DMS79 (cell line): Measurements from ENCODE around the gene ZFP36.
A peak's percentile ranks its signal among the peaks of the same experiment; 100 is the strongest.

Experiments used
- DNase-seq: peaks from one replicate; lab custom pipeline; 2025; lab: John Stamatoyannopoulos, UW

The ZFP36 gene

DNA sequence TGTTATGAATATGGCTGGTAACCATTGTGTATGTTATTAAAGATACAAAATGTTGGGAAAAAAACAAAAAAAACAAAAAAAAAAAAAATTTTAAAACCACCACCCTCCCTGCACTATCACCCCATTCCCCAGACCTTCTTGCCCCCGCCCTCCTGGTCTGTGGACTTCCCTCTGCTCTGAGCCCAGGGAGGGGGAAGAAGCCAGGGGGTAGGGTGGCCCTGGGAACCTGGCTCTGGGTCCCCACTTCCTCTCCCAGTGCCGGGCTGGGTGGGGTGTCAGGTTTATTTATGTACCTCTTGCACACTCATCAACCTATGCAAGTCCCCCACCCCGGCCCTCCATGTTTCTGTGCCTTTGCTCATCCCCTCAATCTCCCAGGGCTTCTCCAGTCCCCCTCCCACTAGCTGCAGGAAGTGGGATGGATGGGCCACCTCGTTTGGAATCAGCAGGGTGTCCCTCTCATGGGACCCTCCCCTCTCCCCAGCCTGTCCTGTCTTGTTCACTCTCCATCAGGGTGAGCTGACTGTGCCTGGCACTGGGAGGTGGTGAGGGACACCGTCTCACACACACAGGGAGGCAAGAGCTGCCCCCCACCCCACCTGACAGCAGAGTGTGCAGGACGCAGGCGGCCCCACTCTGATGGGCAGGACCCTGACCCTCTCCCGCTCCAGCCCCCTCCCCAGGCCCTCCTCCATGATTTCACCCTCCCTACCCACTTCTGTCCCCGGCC lies 21.6 kb upstream of the ZFP36 start:
- DNase-seq = no peak

DNA sequence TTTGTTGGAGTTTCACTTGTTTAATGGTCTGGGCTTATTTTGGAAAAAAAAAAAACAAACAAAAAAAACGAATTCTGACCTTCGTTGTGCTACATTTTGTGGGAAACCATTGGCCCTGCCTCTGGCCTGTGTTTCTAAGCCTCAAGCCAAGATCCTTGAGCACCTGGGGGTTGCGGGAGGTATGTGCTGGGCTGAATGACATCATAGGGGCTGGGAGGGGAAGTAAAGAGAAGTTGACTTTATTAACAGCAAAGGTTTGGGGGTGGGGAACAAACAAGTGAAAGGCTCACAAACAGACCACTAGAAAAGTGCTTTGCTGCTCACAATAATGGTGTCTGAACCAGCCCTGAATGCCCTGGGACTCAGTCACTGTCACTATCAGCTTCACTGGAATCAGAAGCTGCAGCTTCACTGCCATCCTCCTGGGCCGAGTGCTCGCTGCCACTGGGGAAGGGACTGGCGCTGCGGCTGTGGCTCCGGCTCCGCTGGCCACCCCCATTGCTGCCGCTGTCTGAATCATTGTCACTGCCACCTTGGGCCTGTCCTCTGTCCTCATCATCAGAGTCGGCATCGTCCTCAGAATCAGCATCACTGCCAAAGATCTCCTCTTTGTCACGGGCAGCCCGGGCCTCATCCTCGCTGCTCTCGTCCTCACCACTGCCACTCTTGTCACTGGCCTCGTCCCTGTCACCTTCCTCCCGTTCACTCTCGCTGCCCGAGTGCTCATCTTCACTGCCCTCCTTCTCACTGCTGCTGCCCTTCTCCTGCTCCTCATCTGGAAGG lies 20.8 kb upstream of the ZFP36 start:
- no peak for DNase-seq

DNA sequence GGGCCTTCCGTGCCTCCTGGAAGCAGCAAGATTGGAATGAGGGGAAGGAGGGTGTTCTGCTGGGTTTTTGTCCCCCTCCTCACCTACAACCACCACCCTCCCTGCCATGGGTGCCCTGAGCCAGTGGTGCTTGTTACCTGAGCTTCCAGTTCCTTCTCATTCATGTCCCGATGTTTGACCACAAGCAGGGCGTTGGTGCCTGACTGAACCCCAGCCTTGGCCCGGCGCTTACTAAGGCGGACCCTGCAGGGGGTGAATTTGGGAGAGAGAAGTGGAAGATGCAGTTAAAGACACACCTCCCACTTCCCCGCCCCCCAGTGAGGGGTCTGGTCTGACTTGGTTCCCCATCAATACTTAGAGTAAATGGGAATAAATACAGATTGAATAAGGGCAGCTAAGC lies 20.1 kb upstream of the ZFP36 start:
- no peak for DNase-seq

DNA sequence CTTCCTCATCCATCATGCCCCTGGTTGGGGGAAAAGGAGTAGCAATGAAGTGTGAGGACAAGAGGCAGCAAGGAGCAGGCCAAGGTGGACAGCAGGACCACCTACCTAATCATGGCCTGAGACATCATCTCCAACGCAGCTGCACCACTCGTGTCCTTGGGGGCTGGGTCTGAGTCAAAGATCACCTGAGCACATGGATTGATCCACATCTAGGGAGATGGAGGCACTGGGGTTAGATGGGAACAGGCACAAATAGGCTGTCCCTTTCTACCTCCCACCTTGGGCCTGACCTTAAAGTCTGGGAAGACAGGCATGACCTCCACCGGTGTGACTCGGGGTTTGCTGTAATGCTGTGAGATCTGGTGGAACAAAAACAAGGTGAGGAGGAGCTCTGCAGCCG lies 18.0 kb upstream of the ZFP36 start:
- no peak for DNase-seq

DNA sequence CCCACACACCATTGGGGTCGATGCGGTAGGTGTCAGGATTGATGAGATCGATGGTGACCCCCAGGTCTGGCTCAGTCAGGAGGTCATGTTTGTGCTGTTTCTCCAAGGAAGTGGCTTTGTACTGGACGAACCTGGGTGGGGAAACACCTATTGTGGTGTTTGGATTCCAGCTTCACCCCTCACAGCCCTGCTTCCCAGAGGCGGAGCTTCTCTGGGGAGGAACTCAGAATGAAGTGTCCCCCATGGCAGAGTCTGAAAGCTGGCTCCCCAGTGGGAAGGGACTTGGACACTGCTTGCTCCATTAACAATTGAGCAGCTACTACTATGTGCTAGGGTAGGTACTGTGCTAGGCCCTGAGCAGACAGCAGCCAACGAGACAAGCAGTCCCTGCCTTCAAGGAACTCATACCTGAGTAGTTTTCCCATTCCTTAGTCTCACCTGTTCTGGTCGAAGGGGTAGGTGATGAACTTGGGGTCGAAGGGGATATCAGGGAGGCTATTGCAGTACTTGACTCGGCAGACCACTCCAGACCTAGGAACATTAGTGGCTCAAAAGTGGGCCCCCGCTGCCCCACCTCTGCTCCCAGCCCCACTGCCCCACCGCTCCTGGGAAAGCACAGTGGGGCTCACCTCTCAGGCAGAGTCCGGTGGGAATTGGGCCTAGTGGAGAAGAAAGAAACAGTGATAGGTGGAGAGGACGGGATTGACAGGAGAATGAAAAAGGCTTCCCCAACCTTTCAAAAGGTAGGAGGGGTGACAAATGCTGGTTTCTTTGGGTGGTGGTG lies 16.8 kb upstream of the ZFP36 start:
- no peak for DNase-seq

DNA sequence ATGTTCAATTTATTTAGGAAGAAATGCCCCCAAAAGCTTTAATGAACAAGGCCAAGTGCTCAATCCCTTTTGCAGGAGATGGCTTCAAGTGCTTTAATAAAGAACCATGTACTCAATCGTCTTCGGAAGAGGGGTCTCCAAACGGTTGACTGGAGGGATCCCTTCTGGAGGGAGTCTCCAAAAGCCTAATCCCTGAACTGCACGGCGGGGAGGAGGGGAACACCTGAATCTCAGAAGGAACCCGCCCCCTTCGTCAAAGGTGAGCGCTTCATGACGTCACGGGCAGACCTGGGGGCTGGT lies 16.2 kb upstream of the ZFP36 start:
- DNase-seq = no peak

DNA sequence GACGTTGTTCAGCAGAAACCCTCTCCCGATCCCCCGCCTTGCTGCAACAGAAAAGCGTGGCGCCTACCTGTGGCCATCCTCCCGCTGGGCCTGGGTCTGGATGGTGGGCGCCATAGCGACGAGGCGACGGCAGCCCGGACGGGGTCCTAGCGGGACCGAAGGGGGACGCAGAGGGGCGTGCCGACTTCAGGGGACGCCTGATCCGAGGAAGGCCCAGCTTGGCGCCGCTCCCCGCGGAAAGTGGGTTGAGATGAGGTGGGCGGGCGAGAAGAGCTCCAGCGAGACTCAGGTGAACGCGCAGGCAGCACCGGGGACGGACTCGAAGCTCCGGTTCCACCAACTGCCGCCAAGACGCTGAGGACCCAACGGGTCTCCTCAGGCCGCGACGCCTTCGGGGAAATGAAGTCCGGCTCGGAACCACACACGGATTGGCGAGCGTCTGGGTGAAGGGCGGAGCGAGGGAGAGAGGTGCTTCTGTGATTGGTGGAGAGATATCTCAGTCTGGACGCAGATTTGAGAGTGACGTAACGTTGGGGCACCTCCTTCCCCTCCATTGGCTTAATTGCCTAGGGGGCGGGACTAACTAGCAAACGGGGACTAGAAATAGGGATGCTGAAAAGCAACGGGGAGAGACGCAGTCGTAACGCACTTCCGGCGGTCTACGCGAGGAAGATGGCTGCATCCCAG lies 15.8 kb upstream of the ZFP36 start, which contains the start of the genes MED29 and PAF1:
Gene MED29, plus strand, starts transcription at position 628 of the 687 bp plus-strand sequence. Its CDS starts 45 bp downstream, at position 673.
Gene PAF1, minus strand, starts transcription at position 356 of the 687 bp plus-strand sequence. Its CDS starts 242 bp downstream, at position 114.
- DNase-seq = peak; percentile 99

DNA sequence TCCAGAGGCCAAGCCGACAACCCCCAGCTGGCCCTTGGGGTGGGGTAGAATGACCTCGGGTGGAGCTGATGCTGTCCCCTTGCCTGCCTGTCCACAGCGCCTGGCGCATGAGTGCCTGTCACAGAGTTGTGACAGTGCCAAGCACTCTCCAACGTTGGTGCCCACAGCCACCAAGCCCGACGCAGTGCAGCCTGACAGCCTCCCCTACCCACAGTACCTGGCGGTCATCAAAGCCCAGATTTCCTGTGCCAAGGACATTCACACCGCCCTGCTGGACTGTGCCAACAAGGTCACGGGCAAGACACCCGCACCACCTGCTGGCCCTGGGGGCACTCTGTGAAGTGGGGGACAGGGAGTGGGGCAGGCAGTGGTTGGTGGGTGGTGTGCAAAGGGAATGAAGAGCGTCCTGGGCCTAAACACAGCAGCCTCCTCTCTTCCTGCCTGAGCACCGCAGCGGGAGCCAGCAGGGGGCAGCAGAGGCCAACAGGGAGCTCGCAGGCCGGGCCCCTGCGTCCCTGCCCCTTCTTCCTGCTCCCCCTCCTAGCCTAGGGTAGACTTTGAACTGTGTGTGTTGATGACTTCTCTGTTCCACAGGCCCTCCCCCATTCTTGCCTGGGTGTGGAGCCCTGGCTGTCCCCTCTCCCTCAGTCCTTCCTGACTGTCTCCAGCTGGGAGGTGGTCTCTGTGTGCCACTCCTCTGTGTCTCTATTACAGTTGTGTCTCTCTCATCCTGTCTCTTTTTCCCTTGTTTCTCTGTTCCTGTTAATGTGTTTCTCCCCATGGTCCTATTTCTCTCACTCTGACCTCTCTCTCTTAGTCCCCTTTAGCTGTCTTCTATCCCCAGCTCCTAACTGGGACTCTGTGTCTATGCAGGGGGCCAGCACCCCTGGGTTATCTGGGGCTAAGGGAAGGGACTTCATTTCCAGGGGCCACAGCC lies 9.0 kb upstream of the ZFP36 start:
- peak; percentile 16 for DNase-seq

DNA sequence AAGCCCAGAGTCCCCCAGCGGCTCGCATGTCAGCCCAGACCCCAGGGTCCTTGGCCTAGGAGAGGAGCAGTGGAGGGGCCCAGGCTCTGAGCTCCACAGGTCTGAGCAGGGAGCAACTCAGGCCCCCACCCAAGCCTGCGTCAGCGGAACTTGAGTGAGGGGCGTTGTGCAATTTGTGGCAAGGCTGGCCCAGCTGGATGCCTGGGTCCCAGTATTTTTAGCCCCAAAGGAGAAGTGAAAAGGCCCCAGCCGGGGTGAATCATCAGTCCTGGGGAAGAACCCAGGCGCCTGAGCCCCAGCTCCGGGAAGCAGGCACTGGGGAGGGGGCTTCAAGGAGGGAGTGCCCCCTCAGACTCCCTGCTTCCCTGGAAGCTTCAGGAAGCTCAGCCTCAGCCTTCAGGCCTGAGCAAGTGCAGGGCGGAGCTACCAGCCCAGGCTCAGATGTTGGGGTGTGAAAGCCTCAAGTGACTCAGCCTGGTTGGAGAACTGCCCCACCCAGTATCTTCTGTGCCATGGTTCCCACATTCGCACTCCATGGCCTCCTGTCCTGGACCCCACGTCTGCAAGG lies 8.3 kb upstream of the ZFP36 start:
- no peak for DNase-seq

DNA sequence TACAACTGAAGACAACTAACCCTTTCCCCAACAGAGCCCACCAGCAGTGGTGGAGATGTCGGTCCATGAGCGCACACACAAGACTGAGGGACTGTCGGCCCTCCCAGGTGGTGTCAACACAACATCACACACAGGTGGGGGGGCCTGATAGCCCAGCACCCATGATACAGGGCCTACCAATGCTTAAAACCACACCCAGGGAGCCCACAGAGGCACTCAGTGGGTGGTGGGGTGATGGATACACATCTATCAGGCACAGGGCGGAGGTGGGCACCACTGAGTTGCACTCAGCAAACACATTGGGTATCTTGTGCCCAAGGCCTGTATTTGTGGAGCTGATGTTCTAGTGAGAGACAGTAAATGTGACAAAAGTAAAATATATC lies 7.0 kb upstream of the ZFP36 start:
- DNase-seq = no peak

DNA sequence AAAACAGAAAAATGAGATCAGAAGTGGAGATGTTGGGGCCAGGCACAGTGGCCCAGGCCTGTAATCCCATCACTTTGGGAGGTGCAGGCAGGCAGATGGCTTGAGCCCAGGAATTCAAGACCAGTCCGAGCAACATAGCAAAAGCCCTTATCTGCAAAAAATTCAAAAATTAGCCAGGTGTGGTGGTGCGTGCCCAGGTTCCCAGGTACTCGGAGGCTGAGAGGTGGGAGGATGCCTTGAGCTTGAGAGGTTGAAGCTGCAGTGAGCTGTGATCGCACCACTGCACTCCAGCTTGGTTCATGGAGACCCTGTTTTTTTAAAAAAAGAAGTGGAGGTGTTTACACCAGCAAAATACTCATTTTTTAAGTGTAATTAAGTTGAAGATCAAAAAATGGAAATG lies 6.6 kb upstream of the ZFP36 start:
- DNase-seq = no peak

DNA sequence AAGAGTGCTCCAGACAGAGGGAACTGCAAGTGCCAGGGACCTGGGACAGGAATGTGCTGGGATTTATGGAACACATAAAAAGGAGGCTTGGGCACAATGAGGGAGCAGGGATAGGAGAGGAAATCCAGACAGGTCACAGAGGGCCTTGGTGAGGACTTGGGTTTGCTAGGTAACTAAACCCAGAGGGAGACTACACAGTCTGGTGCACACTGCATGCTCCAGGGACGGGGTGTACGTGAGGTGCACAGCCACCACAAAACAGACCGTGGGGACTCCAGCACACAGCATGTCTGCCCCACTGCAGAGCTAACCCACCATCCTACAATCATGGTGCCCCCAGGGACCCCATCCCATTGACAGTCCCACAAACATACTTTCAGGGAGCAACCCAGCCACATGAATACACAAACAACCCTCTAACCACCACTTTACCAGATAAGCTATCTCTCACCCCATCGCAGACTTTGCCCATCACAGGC lies 5.5 kb upstream of the ZFP36 start:
- DNase-seq = no peak

DNA sequence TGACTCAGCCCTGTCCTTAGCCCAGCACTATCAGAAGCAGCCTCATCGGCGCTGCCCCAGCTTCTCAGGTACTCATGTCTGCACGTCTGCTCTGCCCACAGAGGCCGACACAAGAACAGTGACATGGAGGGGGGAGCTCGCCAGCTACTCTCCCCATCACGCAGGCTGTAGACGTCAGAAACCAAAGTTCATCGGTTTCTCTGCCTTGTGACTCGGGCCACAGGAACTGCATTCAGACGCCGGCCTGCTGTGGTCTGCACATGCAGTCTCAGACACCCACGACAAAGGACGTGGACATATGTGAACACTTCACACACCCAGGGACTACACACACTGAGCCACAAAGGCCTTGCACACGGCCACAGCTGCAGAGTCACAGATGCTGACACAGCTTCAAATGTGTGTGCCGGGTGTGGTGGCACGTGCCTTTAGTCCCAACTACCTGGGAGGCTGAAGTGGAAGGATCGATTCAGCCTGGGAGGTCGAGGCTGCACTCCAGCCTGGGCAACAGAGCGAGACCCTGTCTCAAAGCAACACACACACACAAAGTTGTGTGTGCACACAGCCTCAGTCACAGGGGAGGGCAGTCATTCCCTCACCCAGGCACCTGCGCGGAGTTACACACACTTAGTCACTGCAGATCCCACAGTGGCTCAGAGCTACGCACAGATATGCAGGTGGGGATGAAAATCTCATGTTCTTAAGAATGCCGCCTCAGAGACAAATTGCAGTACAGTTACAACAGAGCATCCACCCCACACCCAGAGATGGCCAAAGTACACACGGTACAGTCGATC lies 4.9 kb upstream of the ZFP36 start:
- no peak for DNase-seq

DNA sequence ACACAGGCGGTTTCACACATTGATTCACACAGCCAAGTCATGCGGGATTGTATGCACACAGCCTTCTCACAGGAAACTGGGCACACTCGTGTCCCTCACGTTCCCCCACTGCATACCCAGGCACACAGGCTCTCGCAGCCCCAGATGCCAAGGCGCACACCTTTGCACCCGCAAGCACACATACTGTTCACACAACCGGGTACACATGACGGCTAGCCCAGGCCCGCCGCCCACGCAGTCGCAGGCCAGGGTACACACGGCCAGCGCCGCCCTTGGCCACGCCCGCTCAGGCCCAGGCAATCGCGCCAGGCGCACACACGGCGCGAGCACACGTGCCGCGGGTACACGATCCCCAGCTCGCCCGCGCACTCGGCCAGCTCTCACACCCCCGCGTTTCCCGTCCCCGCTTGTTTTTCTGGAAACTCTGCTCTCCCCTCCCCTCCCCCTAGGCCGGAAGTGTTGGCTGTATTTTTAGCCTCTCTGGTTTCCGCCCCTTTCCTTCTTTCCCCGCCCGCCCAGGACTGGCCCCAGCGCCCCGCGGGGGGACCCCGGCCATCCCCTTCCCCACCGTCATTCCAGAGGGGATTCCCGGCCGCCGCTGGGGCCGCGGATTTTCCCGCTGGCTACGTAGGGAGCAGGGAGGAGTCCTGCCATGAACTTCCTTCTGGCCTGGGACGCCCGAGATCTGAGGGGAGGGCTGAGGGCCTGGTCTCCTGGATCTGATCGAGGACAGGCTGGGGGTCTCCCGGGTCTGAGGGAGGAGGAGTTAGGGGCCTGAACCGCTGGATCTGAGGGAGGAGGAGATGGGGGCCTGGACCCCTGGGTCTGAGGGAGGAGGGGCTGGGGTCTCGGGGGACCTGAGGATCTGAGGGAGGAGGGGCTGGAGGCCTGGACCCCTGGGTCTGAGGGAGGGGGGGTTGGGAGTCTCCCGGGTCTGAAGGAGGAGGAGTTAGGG lies 4.0 kb upstream of the ZFP36 start:
- DNase-seq = peak; percentile 36

DNA sequence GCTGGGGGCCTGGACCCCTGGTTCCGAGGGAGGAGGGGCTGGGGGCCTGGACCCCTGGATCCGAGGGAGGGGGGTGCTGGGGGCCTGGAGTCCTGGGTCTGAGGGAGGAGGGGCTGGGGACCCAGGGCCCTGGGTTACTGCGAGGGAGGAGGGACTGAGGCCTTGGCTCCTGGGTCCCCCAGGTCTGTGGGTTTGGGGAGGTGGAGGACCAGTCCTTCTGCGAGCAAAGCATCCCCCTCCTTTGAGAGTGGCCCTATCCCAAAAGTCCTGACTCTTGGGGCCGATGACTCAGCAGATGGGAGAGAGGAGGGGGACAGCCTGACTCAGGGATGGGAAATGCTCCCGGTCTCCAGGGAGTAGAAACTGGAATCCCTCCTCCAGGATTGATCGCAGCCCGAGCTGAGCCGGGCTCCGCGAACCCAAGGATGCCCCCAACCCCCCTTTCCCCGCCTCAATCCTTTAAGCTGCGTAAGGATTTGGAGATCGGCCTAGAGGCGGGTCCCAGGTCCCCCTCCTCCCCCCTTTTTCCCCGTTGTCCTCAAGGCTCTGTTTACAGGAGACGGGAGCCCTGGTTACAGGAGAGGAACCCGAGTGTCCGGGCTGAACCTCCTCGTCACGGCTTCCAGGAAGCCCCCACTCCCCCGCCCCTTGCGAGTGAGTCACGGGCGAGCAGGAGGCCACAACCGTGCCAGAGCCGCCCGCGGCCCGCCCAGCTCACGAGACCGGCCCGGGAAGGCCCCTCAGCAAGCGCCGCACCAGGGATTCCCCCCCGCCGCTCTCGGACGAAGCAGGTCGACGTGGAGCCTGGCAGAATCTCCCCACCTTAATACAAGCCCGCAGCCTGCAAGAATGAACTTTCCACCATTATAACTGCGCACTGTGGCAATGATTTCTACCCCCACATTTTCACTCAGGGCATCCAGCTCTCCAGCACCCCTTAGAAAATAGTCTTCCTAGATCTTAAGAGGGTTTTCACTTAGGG lies 3.0 kb upstream of the ZFP36 start:
- DNase-seq = peak; percentile 70

DNA sequence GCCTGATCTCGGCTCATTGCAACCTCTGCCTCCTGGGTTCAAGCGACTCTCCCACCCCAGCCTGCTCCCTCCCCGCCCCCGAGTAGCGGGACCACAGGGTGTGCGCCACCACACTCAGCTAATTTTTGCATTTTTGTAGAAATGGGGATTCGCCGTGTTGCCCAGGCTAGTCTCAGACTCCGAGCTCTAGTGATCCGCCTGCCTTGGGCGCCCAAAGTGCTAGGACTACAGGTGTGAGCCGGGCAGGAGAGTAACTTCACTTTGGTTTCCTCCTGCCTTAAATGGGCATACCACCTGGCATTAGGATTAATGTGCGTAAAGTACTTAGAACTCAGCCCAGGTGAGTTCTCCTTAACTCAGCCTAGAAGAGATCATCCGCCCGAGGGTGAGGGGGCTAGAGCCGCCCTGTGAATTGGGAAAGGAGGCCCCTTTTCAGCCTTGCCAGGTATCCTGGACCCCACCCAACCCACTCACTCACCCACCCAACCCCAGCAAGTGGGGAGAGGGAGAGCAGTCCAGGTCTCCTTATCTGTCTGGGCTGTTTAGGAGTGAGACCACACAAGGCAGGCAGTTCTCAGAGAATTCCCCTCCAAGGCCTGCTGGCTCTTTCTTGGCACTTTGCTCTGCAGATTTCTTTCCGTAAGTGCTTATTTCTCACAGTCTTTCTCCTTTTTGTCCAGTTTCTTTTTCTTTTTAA lies 1.2 kb upstream of the ZFP36 start:
- no peak for DNase-seq
